Neural crest cell (in vitro differentiated cells): ENCODE data around the gene ZNF618. TPM values are rescaled to one million over a fixed set of nuclear protein-coding genes. Genes with fewer than 3 reads are reported as not detected.

Experiments used
- DNase-seq: peaks from one replicate; pipeline ENCODE4 v3.0.0; 2021; ENCODE audit warnings: low read depth, mixed read lengths, low spot score
- H3K27ac Mint-ChIP-seq: one replicate; pipeline ENCODE4 v1.8.0; 2021; ENCODE audit warnings: mild to moderate bottlenecking, mixed read lengths; ENCODE audit not compliant: unreplicated experiment
- H3K27me3 Mint-ChIP-seq: 2 replicates; pipeline ENCODE4 v1.8.0; 2021; ENCODE audit warnings: low read depth, mild to moderate bottlenecking, mixed read lengths
- H3K36me3 Mint-ChIP-seq: 2 replicates; pipeline ENCODE4 v1.8.0; 2021; ENCODE audit warnings: low read depth, mild to moderate bottlenecking, mixed read lengths
- H3K4me1 Mint-ChIP-seq: 2 replicates; pipeline ENCODE4 v1.8.0; 2021; ENCODE audit warnings: mixed read lengths
- H3K4me3 Mint-ChIP-seq: one replicate; pipeline ENCODE4 v1.8.0; 2021; ENCODE audit warnings: mild to moderate bottlenecking, mixed read lengths
- H3K9me3 Mint-ChIP-seq: 2 replicates; pipeline ENCODE4 v1.8.0; 2021; ENCODE audit warnings: mixed read lengths
- total RNA-seq: library from RNA; stranded (reverse); gene quantifications from 2 replicates; pipeline ENCODE4 v1.2.1, GENCODE V29; 2021
- TF ChIP-seq, protein P1 (sequence below): fragments of 200-600 bp; sonication (generic); conservative IDR thresholded peaks from 2 replicates; pipeline ENCODE4 v1.5.0; 2021; ENCODE audit warnings: antibody characterized with exemption, mild to moderate bottlenecking

Gene ZNF618
- total RNA-seq, 1 donor from 2014 or later, result 60.8 TPM

DNA sequence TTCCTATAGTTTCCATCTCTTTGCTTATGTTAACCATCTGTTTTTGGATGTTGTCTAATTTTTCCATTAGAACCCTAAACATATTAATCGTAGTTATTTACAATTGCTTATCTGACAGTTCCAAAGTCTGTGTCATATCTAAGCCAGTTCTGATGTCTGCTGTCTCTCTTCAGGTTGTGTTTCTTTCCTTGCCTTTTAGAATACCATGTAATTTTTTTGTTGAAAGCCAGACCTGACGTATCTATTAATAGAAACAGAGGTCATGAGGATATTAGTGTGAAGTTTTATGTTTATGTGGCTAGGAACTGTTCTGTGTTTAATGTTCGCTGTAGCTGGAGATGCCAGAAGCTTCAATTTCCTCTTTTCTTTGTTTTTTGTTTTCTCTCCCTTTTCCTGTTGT, 52.2 kb downstream of the ZNF618 start:
- TF ChIP-seq, protein P1, sequence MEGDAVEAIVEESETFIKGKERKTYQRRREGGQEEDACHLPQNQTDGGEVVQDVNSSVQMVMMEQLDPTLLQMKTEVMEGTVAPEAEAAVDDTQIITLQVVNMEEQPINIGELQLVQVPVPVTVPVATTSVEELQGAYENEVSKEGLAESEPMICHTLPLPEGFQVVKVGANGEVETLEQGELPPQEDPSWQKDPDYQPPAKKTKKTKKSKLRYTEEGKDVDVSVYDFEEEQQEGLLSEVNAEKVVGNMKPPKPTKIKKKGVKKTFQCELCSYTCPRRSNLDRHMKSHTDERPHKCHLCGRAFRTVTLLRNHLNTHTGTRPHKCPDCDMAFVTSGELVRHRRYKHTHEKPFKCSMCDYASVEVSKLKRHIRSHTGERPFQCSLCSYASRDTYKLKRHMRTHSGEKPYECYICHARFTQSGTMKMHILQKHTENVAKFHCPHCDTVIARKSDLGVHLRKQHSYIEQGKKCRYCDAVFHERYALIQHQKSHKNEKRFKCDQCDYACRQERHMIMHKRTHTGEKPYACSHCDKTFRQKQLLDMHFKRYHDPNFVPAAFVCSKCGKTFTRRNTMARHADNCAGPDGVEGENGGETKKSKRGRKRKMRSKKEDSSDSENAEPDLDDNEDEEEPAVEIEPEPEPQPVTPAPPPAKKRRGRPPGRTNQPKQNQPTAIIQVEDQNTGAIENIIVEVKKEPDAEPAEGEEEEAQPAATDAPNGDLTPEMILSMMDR, result no peak
- Mint-ChIP-seq H3K4me1 (no peaks in the 10 kb centered on the region), H3K9me3 (peaks cover 22% of the 10 kb centered on the region), H3K4me3 (no peak overlapping the region), H3K36me3 (peaks cover 48% of the 10 kb centered on the region), H3K27me3 (no peaks in the 10 kb centered on the region), H3K27ac (no peak overlapping the region)
- no peak for DNase-seq

DNA sequence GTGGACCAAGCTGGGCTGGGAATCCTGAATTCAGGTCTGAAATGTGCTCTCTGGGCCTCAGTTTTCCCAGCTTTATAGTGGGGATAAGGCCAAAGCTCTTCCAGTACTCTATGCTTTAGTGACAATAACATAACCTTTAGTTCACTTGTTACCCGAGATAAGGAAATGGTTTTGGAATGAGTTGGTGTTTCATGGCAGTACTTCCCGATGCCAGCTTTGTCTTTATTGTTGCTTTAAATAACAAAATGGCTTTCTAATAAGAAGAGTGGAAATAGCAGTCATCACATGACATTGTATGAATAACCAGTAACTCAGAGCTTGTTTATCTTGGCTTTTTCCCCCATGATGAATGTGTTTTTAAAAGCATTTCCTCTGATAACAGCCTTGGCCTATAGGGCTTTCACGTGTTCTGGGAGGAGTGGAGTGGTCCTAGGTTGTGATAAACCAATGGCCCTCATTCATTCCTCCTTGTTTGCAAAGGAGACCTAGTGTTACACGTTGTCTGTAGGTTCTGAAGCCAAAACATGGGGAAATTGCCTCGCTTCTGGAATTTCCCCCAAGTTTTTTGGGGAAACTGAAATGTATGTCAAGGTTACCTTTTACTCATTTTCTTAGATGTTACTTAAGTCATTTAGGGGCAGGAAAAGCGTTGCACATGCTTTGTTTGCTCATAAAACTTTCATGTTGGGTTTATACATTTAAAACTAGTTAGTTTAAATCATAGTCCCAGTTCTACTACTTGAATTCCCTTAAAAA, 53.7 kb downstream of the ZNF618 start:
- Mint-ChIP-seq H3K27ac (no peak overlapping the region), H3K9me3 (peaks cover 16% of the 10 kb centered on the region), H3K36me3 (peaks cover 37% of the 10 kb centered on the region), H3K4me1 (no peaks in the 10 kb centered on the region), H3K4me3 (no peak overlapping the region), H3K27me3 (no peaks in the 10 kb centered on the region)
- TF ChIP-seq, protein P1, result no peak
- DNase-seq, result no peak

DNA sequence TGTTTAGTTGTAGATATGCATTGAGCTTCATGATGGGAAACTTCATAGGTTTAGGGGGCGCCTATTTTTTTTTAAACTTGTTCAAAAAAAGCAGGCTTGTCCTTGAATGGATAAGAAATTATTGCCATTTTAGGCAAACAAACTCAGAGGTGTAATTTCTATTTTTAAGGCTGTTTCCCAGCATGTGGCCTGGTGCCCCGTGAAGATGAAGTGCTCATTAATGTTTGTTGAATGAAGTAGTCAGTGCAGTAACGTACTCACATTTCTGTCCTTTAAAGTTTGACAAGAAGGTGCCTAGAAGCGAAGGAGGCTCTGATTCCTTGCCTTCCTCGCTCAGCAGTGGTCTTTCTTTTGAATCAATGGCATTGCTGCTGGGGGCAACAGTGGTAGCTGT, 54.3 kb downstream of the ZNF618 start:
- Mint-ChIP-seq H3K36me3 (peaks cover 33% of the 10 kb centered on the region), H3K4me3 (no peak overlapping the region), H3K9me3 (peaks cover 11% of the 10 kb centered on the region), H3K27ac (no peak overlapping the region), H3K4me1 (no peaks in the 10 kb centered on the region), H3K27me3 (no peaks in the 10 kb centered on the region)
- TF ChIP-seq, protein P1, result no peak
- no peak for DNase-seq

DNA sequence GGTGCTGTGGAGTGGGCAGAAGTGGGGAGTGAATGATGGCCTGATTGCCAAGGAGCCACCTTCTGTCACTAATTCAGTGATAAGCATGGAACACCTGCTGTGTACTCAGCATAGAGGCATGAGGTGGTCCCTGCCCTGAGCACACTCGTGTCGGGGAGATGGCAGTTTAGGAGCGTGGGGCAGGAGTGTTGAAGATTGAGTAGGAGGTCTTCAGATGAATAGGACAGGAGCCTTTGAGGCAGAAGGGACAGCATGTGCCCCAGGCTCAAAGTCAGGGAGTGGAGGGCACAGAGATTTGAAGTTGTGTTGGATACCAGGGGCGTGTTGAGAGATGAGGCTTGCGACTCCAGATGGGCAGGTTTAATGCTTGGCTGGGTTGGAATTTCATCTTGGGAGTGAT, 55.0 kb downstream of the ZNF618 start:
- H3K27ac Mint-ChIP-seq, result no peak overlapping the region
- peaks cover 27% of the 10 kb centered on the region for H3K36me3 Mint-ChIP-seq
- TF ChIP-seq, protein P1, result no peak
- DNase-seq, result no peak
- H3K9me3 Mint-ChIP-seq, result peaks cover 6% of the 10 kb centered on the region
- no peaks in the 10 kb centered on the region for H3K4me1 Mint-ChIP-seq
- no peak overlapping the region for H3K4me3 Mint-ChIP-seq
- H3K27me3 Mint-ChIP-seq, result no peaks in the 10 kb centered on the region

DNA sequence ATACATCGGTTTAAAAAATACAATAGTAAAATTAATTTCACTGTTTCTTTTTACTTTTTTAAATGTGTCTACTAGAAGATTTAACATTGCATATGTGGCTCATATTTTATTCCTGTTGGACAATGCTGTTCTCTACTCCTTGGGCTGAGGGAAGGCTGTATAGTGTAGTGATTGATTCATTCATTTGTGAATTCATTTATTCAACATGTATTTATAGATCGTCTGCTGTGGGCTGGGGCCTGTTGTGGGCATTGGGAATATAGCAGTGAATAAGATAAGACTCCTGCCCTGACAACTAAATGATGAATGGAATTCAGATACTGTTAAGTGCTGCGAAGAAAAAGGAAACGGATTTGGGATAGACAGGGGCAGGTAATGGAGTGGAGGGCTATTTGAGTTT, 55.7 kb downstream of the ZNF618 start:
- Mint-ChIP-seq H3K9me3 (peaks cover 6% of the 10 kb centered on the region), H3K4me1 (peaks cover under 1% of the 10 kb centered on the region), H3K36me3 (peaks cover 21% of the 10 kb centered on the region), H3K4me3 (no peak overlapping the region), H3K27ac (no peak overlapping the region), H3K27me3 (no peaks in the 10 kb centered on the region)
- DNase-seq, result no peak
- TF ChIP-seq, protein P1, result no peak
